ENCODE results near the gene PADI2.

GRCh38 chr1:17163371-17163770, 44.1 kb upstream of the PADI2 start:
- TF ChIP-seq POLR2A (IDR thresholded peaks at IDR 0.05; ENCODE audit: low read depth, low read length) (no peak), TAF1 (IDR thresholded peaks at IDR 0.05; ENCODE audit: low read depth, low read length) (no peak), POLR2AphosphoS5 (IDR thresholded peaks at IDR 0.05; ENCODE audit: low read depth, low read length) (no peak)

Data from GM12891 (cell line).